ENCODE data around the gene MICAL3.
A peak's percentile ranks its signal among the peaks of the same experiment; 100 is the strongest.

The MICAL3 gene

GRCh38 chr22:17786435-17787161 lies 237.8 kb downstream of the MICAL3 start:
- no peak for DNase-seq

GRCh38 chr22:17785185-17786184 lies 238.9 kb downstream of the MICAL3 start:
- DNase-seq: peak; percentile 48 to 65 (median 60)

DNA sequence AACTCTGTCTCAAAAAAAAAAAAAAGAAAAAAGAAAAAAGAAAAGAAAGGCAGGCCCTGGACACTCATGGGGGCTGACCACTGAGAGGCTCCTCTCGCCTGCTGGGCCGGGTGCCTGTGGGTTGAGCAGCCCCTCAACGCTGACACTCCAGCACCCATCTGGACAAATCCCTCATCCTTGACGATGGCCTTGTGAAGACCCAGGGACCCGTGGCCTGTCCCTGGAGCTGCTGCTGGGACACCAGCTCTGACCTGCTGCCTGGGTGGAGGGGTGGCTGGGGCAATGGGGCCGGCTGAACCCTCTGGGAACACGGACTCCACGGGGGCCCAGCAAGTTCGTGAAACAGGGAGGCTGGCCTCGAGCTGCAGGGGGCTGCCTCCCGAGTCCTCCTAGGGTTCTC lies 239.6 kb downstream of the MICAL3 start:
- DNase-seq: no peak

DNA sequence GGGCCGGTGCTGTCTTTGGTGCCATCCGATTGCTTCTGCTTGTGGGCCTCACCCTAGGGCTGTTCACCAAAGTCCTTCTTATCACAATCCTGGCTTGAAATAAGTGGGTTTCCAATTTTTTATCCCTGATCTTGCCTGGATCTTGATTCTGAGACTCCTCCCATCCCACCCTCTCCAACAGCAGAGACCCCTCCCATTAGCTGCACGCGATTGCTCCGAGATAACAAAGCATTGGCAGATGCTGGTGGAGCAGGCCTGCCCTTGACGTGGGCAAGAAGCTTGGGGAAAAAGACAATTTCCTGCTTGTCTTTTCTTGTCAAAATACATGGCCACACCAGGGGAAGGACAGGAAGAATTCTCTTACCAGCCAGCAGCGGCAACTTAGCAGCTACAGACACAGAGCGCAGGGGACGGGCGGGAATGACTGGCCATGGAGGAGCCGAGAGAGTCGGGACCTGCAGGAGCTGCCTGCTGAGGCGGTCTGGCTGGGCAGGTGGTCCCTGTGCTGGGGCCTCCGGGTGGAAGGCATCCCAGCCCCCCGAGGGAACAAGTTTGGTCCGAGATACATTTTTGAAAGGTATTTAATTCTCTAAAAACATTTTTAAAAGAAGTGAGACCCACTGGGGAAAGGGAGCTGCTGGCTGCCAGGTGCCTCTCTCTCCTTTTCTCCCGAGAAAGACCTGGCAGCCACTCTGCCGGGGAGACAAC lies 240.4 kb downstream of the MICAL3 start:
- DNase-seq: no peak

- no peak for DNase-seq
Measured at GRCh38 chr22:17783312-17783711, 241.0 kb downstream of the MICAL3 start.

DNA sequence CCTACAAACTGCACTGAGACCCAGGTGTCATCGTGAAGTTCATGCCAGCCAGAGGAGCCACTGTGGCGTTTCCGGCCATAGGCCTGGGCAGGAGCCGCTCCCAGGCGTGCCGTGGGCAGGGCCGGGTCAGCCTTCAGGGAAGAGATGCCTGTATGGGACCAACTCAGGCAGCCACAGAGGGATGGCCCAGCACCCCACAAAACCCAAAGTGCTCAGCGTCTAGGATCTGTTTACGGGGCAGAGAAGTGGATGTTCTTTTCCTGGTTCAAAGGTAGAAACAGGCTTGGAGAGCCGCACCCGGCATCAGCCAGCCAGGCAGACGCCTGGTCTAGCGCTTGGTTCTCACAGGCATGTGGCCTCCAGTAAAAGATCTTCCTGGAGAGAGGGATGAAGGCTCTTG lies 241.7 kb downstream of the MICAL3 start:
- no peak for DNase-seq

DNA sequence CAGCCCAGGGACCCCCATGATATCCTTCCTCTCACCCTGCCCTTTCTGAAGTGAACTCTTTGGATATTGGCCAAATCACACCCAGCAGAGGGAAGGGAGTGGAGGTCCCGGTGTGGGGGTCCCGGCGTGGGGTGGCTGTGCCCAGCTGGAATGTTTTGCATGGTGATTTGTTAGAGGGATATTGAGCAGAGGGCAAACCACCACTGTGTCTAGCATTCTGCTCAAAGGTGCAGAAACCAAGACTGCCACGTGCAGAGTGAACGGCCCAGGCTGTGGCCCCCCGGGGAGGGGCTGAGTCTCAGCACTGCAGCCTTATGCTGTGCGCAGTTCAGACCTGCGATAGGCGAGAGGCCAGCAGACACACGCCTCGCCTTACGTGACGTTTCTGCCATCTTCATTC lies 242.2 kb downstream of the MICAL3 start:
- no peak for DNase-seq

DNA sequence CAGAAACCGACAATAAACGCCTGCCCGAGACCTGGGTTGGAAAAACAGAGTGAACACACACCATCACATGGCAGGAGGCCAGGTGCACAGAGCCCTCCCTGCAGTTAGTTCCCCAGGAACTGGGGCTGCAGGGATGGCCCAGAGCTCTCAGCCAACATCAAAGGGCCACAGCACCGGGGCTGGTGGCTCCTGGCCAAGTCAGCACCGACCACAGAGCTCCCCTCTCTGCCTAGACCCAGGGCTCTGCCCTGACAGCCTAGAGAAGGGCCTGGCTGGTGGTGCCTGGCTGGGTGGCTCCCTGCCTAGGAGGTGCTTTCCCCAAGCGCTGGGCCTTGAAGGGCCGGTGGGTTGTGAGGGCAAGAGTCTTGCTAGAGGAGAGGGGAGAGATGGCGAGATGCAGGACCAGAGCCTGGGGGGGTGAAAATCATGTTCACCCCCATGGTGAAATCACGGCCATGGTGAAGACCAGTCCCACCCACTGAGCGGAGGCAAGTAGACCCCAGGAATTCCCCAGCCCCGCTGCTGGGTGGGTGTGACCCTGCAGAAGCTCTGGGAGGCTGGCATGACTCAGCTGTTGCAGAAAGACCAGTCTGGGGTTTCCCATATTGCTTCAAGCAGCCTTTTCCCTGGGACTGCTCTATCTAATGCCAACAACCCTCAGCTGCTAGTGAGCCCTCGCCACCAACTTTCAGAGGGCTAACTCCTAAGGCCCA lies 242.9 kb downstream of the MICAL3 start:
- peak in 3 of 5 donors; percentile 31 to 37 (median 33) for DNase-seq

DNA sequence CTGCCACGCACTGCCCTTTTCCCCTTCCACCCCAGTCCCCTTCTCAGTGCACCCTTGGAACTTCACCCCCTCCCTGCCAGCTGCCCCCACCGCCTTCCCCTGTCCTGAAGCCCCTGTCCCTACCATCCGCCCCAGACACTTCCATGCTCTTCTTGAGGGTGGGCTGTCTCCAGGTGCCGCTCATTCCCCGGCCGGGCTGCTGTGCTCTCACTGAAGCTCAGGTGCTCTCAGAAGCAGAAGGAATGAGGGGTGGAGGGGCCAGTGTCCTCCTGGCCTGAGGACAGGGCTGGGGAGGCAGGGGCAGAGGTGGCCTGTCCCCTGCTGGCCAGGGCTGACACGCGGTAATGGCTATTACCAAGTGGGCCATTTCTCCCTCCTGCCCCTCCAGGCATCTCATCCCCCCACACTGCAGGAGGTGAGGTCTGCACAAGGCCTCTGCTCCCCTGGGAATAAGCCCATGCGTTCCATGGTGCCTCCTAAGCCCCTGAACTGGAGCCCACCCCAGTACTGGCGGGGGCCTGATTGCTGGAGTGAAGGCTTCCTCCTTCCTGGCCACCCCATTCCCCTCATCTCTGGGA lies 243.5 kb downstream of the MICAL3 start:
- no peak for DNase-seq

- DNase-seq: no peak
Measured at GRCh38 chr22:17780116-17780740, 244.1 kb downstream of the MICAL3 start.

DNA sequence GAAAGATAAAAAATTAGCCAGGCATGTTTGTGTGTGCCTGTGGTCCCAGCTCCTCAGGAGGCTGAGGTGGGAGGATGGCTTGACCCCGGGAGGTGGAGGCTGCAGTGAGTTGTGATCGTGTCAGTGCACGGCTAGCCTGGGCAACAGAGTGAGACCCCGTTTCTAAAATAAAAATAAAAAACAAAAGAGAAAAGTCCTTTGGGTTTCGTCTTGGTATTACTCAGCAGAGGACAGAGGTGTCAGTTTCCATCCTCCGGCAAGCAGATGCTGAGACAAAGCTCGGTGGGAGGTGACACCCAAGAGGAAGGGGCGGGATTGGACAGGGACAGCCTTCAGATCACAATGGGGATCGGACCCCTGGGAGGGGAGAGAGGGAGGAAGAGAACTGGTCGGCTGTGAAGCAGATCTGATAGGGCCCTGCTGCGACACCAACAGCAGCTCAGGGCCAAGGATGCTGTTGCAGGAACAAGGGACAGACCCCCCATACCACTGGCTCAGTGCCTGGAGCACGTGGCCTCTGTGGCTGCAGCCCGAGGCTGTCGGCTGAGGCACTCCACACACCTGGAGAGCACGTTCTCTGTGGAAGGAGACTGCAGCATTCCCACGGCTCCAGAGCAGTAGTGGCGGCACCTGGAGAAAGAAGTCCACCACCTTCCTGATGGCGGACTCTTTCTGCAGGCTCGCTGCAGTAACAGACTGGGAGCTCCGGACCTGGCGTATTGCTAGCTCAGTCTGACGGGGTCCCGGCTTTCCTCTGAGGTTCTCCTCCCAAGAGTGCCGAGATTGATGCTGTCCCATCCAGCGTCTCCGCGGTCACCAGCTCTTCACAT lies 244.9 kb downstream of the MICAL3 start:
- DNase-seq: peak in 1 of 5 donors; percentile 57

DNA sequence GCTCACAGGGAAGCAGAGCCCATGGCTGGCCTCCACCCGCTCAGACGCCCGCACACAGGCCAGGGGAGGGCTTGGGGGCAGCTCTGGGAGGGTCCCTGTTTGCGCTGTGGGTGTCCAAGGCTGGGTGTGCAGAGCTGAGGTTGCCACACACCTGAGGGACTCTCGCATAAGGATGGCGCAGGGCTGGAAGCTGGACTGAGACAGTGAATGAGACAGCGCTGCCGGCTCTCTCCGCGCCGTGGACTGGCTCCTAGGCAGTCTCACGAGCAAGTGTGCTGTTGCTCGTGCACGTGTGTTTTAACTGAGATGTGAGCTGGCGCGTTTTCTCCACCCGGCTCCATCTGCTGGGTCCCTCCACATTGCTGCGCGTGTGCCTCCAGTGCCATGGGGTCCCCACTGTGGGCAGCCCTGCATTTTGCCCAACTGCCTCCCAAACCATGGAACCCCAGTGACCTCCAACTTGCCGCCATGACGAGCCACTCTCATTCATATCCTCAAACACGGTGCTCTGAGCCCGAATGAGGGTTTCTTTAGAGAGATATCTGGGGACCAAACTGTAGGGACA lies 245.9 kb downstream of the MICAL3 start:
- no peak for DNase-seq

DNA sequence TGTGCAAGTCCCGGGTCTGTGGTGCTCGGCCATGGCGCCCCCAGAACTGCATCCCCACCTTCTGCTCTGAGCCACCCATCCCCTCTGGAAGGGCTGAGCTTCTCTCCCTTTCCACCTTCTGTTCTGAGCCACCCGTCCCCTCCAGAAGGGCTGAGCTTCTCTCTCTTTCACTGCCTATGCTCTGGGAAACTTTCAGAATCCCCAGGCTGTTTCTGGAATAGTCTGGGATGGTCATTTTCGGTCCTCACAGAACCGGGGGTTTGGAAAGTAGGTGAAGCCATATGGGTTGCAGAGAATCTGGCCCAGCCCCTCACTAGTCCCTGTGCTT lies 246.7 kb downstream of the MICAL3 start:
- no peak for DNase-seq

- DNase-seq: peak; percentile 38 to 88 (median 59)
Measured at GRCh38 chr22:17777005-17777716, 247.2 kb downstream of the MICAL3 start.

GRCh38 chr22:17775781-17776465 lies 248.4 kb downstream of the MICAL3 start:
- no peak for DNase-seq

DNA sequence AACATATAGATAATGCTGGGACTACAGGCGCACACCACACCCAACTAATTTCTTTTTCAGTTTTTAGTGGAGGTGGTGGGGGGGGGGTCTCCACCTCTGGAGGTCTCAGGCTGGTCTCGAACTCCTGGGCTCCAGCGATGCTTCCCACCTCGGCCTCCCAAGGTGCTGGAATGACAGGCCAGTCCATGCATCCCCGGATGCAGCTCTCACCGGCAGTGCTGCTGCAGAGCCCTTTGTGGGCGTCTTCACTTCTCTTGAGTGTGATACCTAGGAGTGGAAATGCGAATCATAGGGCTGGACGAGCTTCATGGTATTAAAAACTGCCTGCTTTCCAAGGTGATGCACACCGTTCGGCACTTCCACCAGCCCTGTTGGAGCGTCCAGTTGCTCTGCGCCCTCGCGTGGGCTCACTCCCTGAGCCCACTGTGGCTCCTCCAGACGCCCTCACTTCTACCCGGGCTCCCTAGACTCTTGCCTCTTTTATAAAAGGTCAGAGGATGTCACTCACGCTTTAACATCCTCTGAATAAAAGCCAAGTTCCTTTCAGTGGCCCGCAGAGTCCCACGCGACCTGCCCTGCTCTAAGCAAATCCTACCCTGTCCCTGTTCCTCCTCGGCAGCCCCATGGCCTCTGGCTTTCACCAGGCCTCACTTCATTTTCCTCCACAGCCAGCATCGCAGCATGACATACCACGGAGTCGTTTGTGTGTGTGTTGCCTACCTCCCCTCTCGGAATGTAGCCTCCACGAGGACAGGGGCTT lies 249.3 kb downstream of the MICAL3 start:
- no peak for DNase-seq

DNA sequence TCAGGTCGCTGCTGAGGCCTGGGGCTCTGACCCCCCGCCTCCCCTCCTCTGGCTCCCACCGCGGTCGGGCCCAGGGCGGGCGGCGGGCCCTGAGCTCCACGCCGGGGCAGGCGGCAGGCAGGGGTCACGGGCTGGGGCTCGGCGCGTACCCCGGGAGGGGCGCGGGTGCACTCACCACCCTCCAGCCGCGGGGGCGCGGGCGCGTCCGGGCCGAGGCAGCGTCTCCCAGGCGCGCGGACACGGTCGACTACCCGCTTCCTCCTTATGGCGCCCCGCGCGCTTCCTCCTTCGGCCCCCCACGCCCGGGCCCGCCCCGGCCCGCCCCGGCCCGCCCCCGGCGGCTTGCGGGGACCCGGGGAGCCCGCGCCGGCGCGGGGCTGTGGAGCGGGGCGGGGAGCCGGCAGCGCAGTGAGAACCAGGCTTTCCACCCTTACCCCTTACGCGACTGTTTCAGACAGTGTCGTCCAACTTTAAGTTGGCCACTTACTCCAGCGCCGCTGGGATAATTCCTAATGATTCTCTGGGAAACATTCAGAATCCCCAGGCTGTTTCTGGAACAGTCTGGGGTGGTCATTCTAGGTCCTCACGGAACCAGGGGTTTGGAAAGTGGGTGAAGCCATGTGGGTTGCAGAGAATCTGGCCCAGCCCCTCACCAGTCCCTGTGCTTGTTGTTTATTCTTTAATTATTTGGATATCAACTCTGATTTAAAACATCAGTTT lies 250.0 kb downstream of the MICAL3 start, which contains the start of gene BID:
Gene BID (minus strand): TSS at position 264 of the 720 bp plus-strand sequence. CDS start 24,353 bp downstream, outside the sequence.
- DNase-seq: peak in 4 of 5 donors; percentile 21 to 60 (median 32)
